GM23338 (cell line): Measurements from ENCODE around the gene M1AP. TPM values are rescaled to one million over a fixed set of nuclear protein-coding genes. Genes with fewer than 3 reads are reported as not detected.

Experiments used
- ATAC-seq: fragments of 200-7000 bp; cut with Tn5 transposase; 3 replicates; pipeline ENCODE4 v1.9.1; 2020
- DNase-seq: peaks from one replicate; pipeline ENCODE4 v3.0.0-alpha.2; 2015; ENCODE audit warnings: low spot score
- H2AFZ ChIP-seq: fragments of 200-600 bp; sonication (generic); 2 replicates; pipeline ENCODE4 v1.8.0; 2016; ENCODE audit warnings: antibody characterized with exemption, mild to moderate bottlenecking, moderate library complexity
- H3F3A ChIP-seq: fragments of 200-600 bp; sonication (generic); replicated peaks from 2 replicates; pipeline ENCODE4 v1.8.0; 2017; ENCODE audit warnings: antibody characterized with exemption, mixed run types, low read depth
- H3K27ac ChIP-seq: fragments of 200-600 bp; sonication (generic); 2 replicates; pipeline ENCODE4 v1.6.1; 2016; ENCODE audit warnings: low read depth
- H3K27me3 ChIP-seq: fragments of 200-600 bp; sonication (generic); 2 replicates; pipeline ENCODE4 v1.8.0; 2016; ENCODE audit warnings: mild to moderate bottlenecking, mixed run types, moderate library complexity; ENCODE audit not compliant: insufficient read depth
- H3K36me3 ChIP-seq: fragments of 200-600 bp; sonication (generic); 2 replicates; pipeline ENCODE4 v1.8.0; 2016; ENCODE audit warnings: mild to moderate bottlenecking; ENCODE audit not compliant: insufficient read depth
- H3K4me1 ChIP-seq: fragments of 200-600 bp; sonication (generic); 2 replicates; pipeline ENCODE4 v1.8.0; 2016; ENCODE audit warnings: mild to moderate bottlenecking, moderate library complexity; ENCODE audit not compliant: insufficient read depth
- H3K4me2 ChIP-seq: fragments of 200-600 bp; sonication (generic); 2 replicates; pipeline ENCODE4 v1.7.1; 2017; ENCODE audit warnings: mixed run types
- H3K4me3 ChIP-seq: fragments of 200-600 bp; sonication (generic); 2 replicates; pipeline ENCODE4 v1.6.1; 2016; ENCODE audit warnings: mixed run types
- H3K79me2 ChIP-seq: fragments of 200-600 bp; sonication (generic); replicated peaks from 2 replicates; pipeline ENCODE4 v1.8.0; 2017; ENCODE audit warnings: mild to moderate bottlenecking; ENCODE audit not compliant: insufficient read depth
- H3K9me2 ChIP-seq: fragments of 200-600 bp; sonication (generic); 2 replicates; pipeline ENCODE4 v1.8.0; 2017; ENCODE audit not compliant: insufficient read depth
- H4K20me1 ChIP-seq: fragments of 200-600 bp; sonication (generic); replicated peaks from 2 replicates; pipeline ENCODE4 v1.8.0; 2017; ENCODE audit warnings: mild to moderate bottlenecking; ENCODE audit not compliant: insufficient read depth
- H3K27ac Mint-ChIP-seq: 2 replicates; pipeline ENCODE4 v1.8.0; 2020; ENCODE audit warnings: inconsistent platforms, mild to moderate bottlenecking, moderate library complexity, mixed read lengths
- H3K27me3 Mint-ChIP-seq: 3 replicates; pipeline ENCODE4 v1.8.0; 2022; ENCODE audit warnings: low read depth, mild to moderate bottlenecking, moderate library complexity, mixed read lengths, inconsistent platforms; ENCODE audit not compliant: insufficient read depth, poor library complexity
- H3K36me3 Mint-ChIP-seq: 3 replicates; pipeline ENCODE4 v1.8.0; 2021; ENCODE audit warnings: low read depth, mild to moderate bottlenecking, inconsistent platforms, moderate library complexity, mixed read lengths
- H3K4me1 Mint-ChIP-seq: 3 replicates; pipeline ENCODE4 v1.8.0; 2020; ENCODE audit warnings: mild to moderate bottlenecking, inconsistent platforms, mixed read lengths
- H3K4me3 Mint-ChIP-seq: 3 replicates; pipeline ENCODE4 v1.8.0; 2021; ENCODE audit warnings: moderate library complexity, mild to moderate bottlenecking, inconsistent platforms, mixed read lengths
- H3K9me3 Mint-ChIP-seq: 3 replicates; pipeline ENCODE4 v1.8.0; 2020; ENCODE audit warnings: moderate library complexity, mild to moderate bottlenecking, inconsistent platforms, mixed read lengths
- CREB1 ChIP-seq: fragments of 250-450 bp; sonication (Bioruptor Pico); IDR thresholded peaks from 2 replicates; pipeline ENCODE4 v1.5.0; 2020; ENCODE audit warnings: low read depth, mild to moderate bottlenecking, moderate library complexity
- EZH2 ChIP-seq: fragments of 200-600 bp; sonication (generic); IDR thresholded peaks from one replicate; pipeline ENCODE4 v1.8.0; 2017; ENCODE audit warnings: antibody characterized with exemption, mild to moderate bottlenecking, low read depth; ENCODE audit not compliant: unreplicated experiment
- EZH2phosphoT487 ChIP-seq: fragments of 200-600 bp; sonication (generic); IDR thresholded peaks from one replicate; pipeline ENCODE4 v1.8.1; 2018; ENCODE audit warnings: antibody characterized with exemption; ENCODE audit not compliant: unreplicated experiment
- JUNB ChIP-seq: IDR thresholded peaks from one replicate; pipeline ENCODE4 v1.6.1; 2016; ENCODE audit warnings: antibody characterized with exemption; ENCODE audit not compliant: unreplicated experiment
- NANOG ChIP-seq: IDR thresholded peaks from 2 replicates; pipeline ENCODE4 v1.6.1; 2016; ENCODE audit warnings: antibody characterized with exemption, borderline replicate concordance
- POLR2AphosphoS5 ChIP-seq: IDR thresholded peaks from 2 replicates; pipeline ENCODE4 v1.6.1; 2016; ENCODE audit warnings: antibody characterized with exemption, low read depth
- STAT1 ChIP-seq: IDR thresholded peaks from one replicate; pipeline ENCODE4 v1.6.1; 2016; ENCODE audit warnings: antibody characterized with exemption; ENCODE audit not compliant: unreplicated experiment
- ZNF114 ChIP-seq: fragments of 250-450 bp; sonication (Bioruptor Pico); IDR thresholded peaks from 2 replicates; pipeline ENCODE4 v1.5.0; 2020; ENCODE audit warnings: mild to moderate bottlenecking, moderate library complexity
- ZNF331 ChIP-seq: fragments of 250-450 bp; sonication (Bioruptor Pico); IDR thresholded peaks from 2 replicates; pipeline ENCODE4 v1.5.0; 2020; ENCODE audit warnings: low read depth, mild to moderate bottlenecking, moderate library complexity
- polyA plus RNA-seq: library from polyadenylated mRNA; unstranded; fragments of >200 nt; fragmentation: Nextera tagmentation; extraction: Ambion mirVana; gene quantifications from 2 replicates; pipeline ENCODE4 v1.2.1, GENCODE V29; 2016
- total RNA-seq: library from RNA; depleted of rRNA; stranded (reverse); fragments of >200 nt; shearing (Covaris generic); gene quantifications from 2 replicates; pipeline ENCODE4 v1.2.3, GENCODE V29; 2014
- TF ChIP-seq, protein P1 (sequence below), 2 experiments: fragments of 200-600 bp in 1 of 2; sonication (generic) in 1 of 2; conservative IDR thresholded peaks; 2 replicates each; pipeline versions ENCODE4 v1.5.1 to v1.6.1; 2016 to 2017; ENCODE audit warnings: antibody characterized with exemption in 2 of 2, low read depth in 2 of 2, mild to moderate bottlenecking in 2 of 2, moderate library complexity in 1 of 2
- TF ChIP-seq, protein P2 (sequence below): IDR thresholded peaks from one replicate; pipeline ENCODE4 v1.6.1; 2018; ENCODE audit warnings: antibody characterized with exemption; ENCODE audit not compliant: unreplicated experiment

Gene M1AP
- total and polyA plus RNA-seq, 2 experiments from 2014 or later: 5.1 to 12.1 TPM

DNA sequence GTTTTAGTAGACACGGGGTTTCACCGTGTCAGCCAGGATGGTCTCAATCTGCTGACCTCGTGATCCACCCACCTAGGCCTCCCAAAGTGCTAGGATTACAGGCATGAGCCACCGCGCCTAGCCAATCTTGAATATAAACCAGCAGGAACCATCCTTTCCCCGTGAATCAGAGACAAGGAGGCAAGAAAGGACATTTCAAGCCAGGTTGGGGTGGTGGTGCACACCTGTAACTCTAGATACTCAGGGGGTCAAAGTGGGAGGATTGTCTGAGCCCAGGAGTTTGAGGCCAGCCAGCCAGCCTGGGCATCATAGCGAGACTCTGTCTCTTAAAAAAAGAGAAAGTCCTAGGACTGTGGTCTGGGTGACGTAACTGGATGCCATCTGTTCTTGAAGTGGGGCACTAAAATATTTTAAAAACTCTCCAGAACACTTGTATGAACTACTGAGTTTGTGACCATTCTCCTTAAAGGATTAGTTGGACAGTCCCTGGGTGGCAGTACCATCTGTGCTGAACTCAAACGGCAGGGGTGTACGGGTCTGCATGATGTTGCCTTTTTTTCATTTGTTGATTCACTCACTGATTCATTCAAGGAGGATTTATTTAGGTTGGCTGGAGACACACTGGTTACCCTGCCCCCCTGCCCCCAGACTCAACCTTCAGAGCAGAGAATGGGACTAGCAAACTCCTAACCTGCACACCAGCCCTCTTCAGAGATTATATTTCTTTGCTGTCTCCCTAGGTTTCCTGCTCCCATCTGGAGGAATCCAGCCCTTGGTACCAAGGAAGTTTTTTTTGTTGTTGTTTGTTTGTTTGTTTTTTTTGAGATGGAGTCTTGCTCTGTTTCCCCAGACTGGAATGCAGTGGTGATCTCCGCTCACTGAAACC is 136.8 kb downstream of the M1AP start:
- Mint-ChIP-seq H3K4me3 (no peak overlapping the region), H3K36me3 (peaks cover 9% of the 10 kb centered on the region; the same call in 2 of the 3 replicates), H3K27me3 (peaks cover 92% of the 10 kb centered on the region), H3K4me1 (peaks cover 25% of the 10 kb centered on the region), H3K9me3 (peaks cover 15% of the 10 kb centered on the region), H3K27ac (no peak overlapping the region)
- no peak for TF ChIP-seq EZH2phosphoT487
- TF ChIP-seq EZH2: peak; percentile 38
- no peak for TF ChIP-seq ZNF331 (CRISPR knock-in tag)
- Histone ChIP-seq H2AFZ (no peak overlapping the region), H4K20me1 (no peaks in the 10 kb centered on the region), H3K4me2 (no peak overlapping the region), H3K4me3 (no peak overlapping the region), H3K9me2 (no peaks in the 10 kb centered on the region), H3F3A (no peaks in the 10 kb centered on the region), H3K79me2 (peaks cover 5% of the 10 kb centered on the region), H3K4me1 (peaks cover 26% of the 10 kb centered on the region), H3K27me3 (peaks cover 92% of the 10 kb centered on the region), H3K27ac (no peak overlapping the region), H3K36me3 (no peaks in the 10 kb centered on the region)
- no peak for DNase-seq
- ATAC-seq: no peak

DNA sequence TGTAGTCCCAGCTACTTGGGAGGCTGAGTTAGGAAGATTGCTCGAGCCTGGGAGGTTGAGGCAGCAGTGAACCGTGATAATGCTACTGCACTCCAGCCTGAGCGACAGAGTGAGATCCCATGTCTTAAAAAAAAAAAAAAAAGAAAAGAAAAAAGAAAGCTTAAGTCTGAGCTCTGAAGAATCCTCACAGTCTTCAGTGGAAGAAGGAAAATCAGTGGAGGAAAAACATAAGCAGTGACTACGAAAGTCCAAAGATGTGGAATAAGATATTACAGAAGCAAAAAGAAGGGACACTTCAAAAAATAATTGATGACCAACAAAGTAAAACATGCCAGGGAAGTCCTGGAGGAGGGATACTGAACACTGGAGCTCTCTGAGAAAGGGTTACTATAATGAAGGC is 137.9 kb downstream of the M1AP start:
- Histone ChIP-seq H3K27me3 (peaks cover 92% of the 10 kb centered on the region), H3K27ac (no peak overlapping the region), H3K79me2 (peaks cover 8% of the 10 kb centered on the region), H4K20me1 (no peaks in the 10 kb centered on the region), H2AFZ (no peak overlapping the region), H3K4me3 (no peak overlapping the region), H3F3A (no peaks in the 10 kb centered on the region), H3K4me2 (no peak overlapping the region), H3K9me2 (no peaks in the 10 kb centered on the region), H3K36me3 (peaks cover 4% of the 10 kb centered on the region; the same call in 1 of the 2 replicates), H3K4me1 (peaks cover 24% of the 10 kb centered on the region)
- no peak for DNase-seq
- Mint-ChIP-seq H3K4me3 (peak overlapping the region; percentile 5; the same call in 1 of the 3 replicates), H3K27ac (no peak overlapping the region), H3K27me3 (peaks cover 92% of the 10 kb centered on the region), H3K9me3 (peaks cover 10% of the 10 kb centered on the region), H3K4me1 (peaks cover 25% of the 10 kb centered on the region), H3K36me3 (peaks cover 15% of the 10 kb centered on the region)
- no peak for ATAC-seq
- TF ChIP-seq EZH2 (peak; percentile 70), ZNF114 (no peak)

DNA sequence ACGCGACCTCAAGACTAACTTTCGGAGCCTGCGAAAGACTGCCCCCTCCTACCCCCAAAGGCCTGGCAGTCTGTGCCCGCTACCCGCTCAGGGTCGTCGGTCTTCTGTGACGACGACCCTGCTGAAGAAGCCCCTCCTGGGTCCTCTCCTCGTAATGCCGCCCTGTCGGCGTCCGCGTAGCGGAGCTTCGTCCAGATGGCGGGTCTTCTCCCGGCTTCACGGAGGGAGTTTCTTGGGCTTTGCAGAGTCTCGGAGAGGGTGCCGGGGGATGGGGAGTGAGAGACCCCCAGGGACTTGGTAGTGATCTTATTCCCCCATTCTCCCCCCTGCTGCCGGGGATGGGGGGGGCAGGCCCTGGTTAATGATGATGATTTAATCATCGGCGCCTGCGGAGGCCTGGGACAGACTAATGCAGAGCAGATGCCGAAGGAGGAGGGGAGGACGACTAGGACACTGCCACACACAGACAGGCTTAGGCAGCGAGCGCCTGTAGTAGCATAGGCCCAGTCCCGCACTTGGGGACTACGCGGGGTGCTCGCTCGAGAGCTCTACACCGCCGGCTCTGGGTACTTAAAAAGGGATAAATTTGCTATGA is 140.1 kb downstream of the M1AP start:
- peak; percentile 69 for DNase-seq
- no peaks in the 10 kb centered on the region for H3K9me2 ChIP-seq
- Mint-ChIP-seq H3K9me3 (peaks cover 10% of the 10 kb centered on the region), H3K4me1 (peaks cover 30% of the 10 kb centered on the region), H3K27me3 (peaks cover 96% of the 10 kb centered on the region), H3K36me3 (peaks cover 28% of the 10 kb centered on the region), H3K4me3 (peak overlapping the region; percentile 98), H3K27ac (peak overlapping the region; percentile 99)
- peak overlapping the region; percentile 78 for H3K27ac ChIP-seq
- H3K36me3 ChIP-seq: peaks cover 7% of the 10 kb centered on the region; the same call in 1 of the 2 replicates
- peak overlapping the region; percentile 79 for H3K4me3 ChIP-seq
- H4K20me1 ChIP-seq: peaks cover 3% of the 10 kb centered on the region
- ATAC-seq: peak; percentile 54
- peaks cover 8% of the 10 kb centered on the region for H3K79me2 ChIP-seq
- H3K4me1 ChIP-seq: peaks cover 20% of the 10 kb centered on the region
- H2AFZ ChIP-seq: peak overlapping the region; percentile 83
- peaks cover 9% of the 10 kb centered on the region for H3F3A ChIP-seq
- peaks cover 92% of the 10 kb centered on the region for H3K27me3 ChIP-seq
- H3K4me2 ChIP-seq: peak overlapping the region; percentile 86
- TF ChIP-seq JUNB (no peak), CREB1 (no peak), NANOG (no peak), ZNF114 (no peak), STAT1 (no peak), POLR2AphosphoS5 (no peak), EZH2phosphoT487 (no peak), ZNF331 (CRISPR knock-in tag) (no peak), EZH2 (no peak)
- TF ChIP-seq, protein P1, sequence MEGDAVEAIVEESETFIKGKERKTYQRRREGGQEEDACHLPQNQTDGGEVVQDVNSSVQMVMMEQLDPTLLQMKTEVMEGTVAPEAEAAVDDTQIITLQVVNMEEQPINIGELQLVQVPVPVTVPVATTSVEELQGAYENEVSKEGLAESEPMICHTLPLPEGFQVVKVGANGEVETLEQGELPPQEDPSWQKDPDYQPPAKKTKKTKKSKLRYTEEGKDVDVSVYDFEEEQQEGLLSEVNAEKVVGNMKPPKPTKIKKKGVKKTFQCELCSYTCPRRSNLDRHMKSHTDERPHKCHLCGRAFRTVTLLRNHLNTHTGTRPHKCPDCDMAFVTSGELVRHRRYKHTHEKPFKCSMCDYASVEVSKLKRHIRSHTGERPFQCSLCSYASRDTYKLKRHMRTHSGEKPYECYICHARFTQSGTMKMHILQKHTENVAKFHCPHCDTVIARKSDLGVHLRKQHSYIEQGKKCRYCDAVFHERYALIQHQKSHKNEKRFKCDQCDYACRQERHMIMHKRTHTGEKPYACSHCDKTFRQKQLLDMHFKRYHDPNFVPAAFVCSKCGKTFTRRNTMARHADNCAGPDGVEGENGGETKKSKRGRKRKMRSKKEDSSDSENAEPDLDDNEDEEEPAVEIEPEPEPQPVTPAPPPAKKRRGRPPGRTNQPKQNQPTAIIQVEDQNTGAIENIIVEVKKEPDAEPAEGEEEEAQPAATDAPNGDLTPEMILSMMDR (conservative IDR thresholded peaks at IDR 0.05; ENCODE audit: low read depth in 2 of 2): no peak
- TF ChIP-seq, protein P2, sequence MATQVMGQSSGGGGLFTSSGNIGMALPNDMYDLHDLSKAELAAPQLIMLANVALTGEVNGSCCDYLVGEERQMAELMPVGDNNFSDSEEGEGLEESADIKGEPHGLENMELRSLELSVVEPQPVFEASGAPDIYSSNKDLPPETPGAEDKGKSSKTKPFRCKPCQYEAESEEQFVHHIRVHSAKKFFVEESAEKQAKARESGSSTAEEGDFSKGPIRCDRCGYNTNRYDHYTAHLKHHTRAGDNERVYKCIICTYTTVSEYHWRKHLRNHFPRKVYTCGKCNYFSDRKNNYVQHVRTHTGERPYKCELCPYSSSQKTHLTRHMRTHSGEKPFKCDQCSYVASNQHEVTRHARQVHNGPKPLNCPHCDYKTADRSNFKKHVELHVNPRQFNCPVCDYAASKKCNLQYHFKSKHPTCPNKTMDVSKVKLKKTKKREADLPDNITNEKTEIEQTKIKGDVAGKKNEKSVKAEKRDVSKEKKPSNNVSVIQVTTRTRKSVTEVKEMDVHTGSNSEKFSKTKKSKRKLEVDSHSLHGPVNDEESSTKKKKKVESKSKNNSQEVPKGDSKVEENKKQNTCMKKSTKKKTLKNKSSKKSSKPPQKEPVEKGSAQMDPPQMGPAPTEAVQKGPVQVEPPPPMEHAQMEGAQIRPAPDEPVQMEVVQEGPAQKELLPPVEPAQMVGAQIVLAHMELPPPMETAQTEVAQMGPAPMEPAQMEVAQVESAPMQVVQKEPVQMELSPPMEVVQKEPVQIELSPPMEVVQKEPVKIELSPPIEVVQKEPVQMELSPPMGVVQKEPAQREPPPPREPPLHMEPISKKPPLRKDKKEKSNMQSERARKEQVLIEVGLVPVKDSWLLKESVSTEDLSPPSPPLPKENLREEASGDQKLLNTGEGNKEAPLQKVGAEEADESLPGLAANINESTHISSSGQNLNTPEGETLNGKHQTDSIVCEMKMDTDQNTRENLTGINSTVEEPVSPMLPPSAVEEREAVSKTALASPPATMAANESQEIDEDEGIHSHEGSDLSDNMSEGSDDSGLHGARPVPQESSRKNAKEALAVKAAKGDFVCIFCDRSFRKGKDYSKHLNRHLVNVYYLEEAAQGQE: no peak
